GM12864 (cell line): Measurements from ENCODE around the gene LIN7C.

Experiments used
- DNase-seq: peaks from one replicate; pipeline ENCODE4 v3.0.0-alpha.2; 2011; ENCODE audit warnings: low read depth
- H3K4me3 ChIP-seq: 2 replicates; pipeline ENCODE4 v1.5.1; 2011; ENCODE audit warnings: mild to moderate bottlenecking, low read depth, low read length, control low read depth
- CTCF ChIP-seq: IDR thresholded peaks from 2 replicates; pipeline ENCODE4 v1.5.1; 2011; ENCODE audit warnings: low read depth, mild to moderate bottlenecking, moderate library complexity, low read length, control low read depth, inconsistent platforms; ENCODE audit errors: missing control alignments

Gene LIN7C

DNA sequence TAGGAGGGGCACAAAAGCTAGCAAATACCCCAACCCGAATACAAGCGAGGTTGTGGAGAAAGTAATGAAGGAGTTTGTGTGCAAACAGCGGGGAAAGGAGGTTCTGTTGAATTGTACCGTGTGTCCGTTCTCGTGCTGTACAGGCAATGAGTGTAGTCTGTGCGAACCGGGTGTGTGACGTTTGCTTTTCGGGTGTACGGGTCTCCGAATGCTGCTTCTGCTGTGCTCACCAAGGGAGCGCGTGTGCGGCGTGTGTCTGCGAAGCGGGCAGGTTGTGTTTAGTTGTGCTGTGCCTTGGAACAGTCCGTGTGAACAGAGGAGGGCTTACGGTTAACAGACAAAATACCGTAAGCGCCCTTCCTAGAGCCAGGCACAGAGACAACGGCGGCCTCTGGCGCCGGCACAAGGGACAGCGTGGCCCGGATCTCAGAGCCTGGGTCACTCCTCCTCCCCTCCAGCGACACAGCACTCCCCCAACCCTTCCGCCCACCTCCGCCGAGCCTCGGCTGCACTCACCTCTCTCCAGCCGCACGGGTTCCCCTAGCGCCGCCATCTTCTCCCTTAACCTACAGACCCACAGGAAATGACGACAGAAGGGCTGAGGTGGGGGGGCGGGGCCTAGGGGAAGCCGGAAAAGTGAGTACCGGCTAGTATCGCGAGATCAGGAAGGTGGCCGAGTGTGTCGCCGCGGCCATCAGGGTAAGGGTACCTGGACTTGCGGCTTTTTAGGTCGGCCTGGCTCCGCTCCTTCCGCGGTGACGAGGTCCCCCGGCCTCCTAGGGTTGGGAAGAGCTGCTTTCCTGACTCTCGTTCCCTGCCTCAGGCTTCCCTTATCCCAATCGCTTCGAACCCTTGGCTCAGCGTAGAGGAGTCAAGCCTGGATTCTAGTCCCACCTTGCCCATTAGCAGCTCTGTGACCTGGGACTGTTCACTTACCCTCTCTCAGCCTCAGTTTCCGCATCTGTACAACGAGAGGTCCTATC is at the start of gene LIN7C:
Gene LIN7C, minus strand, starts transcription at position 570 of the 983 bp plus-strand sequence. Its CDS starts 17 bp downstream, at position 553.
- peak within 1 kb of the TSS; percentile 79 for H3K4me3 ChIP-seq
- TF ChIP-seq CTCF, result peak; percentile 12
- peak; percentile 88 for DNase-seq

DNA sequence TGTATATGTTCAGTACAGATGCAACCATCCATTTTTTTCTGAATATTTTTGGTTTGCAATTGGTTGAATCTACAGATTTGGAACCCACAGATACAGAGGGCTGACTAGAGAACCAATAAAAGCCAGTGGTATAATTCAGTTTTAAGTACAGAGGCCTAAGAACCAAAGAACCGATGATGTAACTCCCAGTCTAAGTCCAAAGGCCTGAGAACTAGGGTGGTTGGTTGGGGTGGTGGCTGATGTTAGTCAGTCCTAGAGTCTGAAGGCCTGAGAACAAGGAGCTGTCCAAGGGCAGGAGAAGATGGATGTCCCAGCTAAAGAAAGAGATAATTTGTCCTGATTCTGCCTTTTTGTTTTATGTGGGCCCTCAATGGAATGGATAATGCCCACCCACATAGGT is 48.7 kb upstream of the LIN7C start:
- no peak for DNase-seq
- H3K4me3 ChIP-seq, result no peak overlapping the region
- no peak for TF ChIP-seq CTCF

DNA sequence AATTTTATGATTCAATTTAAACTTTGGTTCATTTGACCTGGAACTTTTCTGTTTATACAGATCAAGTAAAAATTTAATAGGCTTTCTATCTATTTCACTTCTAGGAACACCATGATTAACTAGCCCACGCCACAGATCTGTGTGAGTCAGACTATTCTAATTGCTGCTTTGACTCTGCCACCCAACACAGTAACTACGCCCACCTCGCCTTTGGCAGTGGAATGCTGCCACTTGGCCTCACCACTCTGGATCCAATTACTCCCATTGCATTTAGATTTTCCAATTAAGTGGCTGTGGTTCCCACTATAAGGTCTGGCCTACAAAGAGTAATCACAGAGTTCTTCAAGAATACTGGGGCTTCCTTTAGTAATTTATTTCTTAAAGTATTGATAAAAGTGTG is 46.6 kb upstream of the LIN7C start:
- no peak overlapping the region for H3K4me3 ChIP-seq
- no peak for DNase-seq
- TF ChIP-seq CTCF, result no peak

DNA sequence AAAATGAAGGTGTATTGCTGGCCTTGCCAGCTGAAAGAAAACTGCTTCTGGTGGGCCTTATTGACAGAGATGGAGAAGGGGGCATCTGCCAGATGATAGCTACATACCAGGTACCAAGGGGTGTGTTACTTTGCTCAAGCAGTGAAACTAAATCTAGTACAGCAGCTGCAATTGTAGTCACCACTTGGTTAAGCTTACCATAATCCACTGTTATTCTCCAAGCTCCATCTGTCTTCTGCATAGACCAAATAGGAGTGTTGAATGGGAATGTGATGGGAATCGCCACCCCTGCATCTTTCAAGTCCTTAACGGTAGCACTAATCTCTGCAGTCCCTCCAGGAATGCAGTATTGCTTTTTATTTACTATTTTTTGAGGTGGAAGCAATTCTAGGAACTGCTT is 45.8 kb upstream of the LIN7C start:
- H3K4me3 ChIP-seq, result no peak overlapping the region
- no peak for DNase-seq
- no peak for TF ChIP-seq CTCF

DNA sequence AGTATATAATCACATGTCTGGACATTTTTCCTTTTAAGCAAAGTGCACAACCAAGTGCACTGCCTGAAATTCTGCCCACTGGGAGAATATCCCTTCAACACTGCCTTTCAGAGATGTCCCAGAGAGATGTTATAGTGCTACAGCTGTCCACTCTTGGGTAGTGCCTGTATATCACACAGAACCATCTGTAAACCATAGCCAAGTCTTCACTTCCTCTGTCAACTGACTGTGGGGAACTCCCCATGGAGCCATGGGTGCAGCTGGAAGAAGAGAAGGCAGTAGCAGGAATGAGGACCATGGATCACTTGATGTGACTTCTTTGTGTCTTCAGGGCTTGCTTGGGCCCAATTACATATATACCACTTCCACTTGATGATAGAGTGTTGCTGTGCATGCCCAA is 44.6 kb upstream of the LIN7C start:
- no peak for TF ChIP-seq CTCF
- H3K4me3 ChIP-seq, result no peak overlapping the region
- no peak for DNase-seq

GRCh38 chr11:27545946-27546345 is 39.4 kb upstream of the LIN7C start:
- TF ChIP-seq CTCF, result no peak
- H3K4me3 ChIP-seq, result no peak overlapping the region
- no peak for DNase-seq
